Smooth muscle cell (in vitro differentiated cells): ENCODE results near the gene TIMM44. TPM values are rescaled to one million over a fixed set of nuclear protein-coding genes. Genes with fewer than 3 reads are reported as not detected.

Experiments used
- DNase-seq: peaks from one replicate; lab custom pipeline; 2025; ENCODE audit not compliant: unreplicated experiment; lab: John Stamatoyannopoulos, UW
- H2AFZ ChIP-seq: fragments of 200-600 bp; sonication (generic); 2 replicates; pipeline ENCODE4 v1.6.0; 2016; ENCODE audit warnings: antibody characterized with exemption, low read depth, mild to moderate bottlenecking
- H3F3A ChIP-seq: fragments of 200-600 bp; sonication (generic); 2 replicates; pipeline ENCODE4 v1.6.0; 2017; ENCODE audit warnings: antibody characterized with exemption, low read depth
- H3K27ac ChIP-seq: fragments of 200-600 bp; sonication (generic); 2 replicates; pipeline ENCODE4 v1.5.1; 2016; ENCODE audit warnings: low read depth, mild to moderate bottlenecking
- H3K27me3 ChIP-seq: fragments of 200-600 bp; sonication (generic); 2 replicates; pipeline ENCODE4 v1.6.1; 2016; ENCODE audit warnings: low read depth, mild to moderate bottlenecking
- H3K36me3 ChIP-seq: fragments of 200-600 bp; sonication (generic); 2 replicates; pipeline ENCODE4 v1.5.1; 2016; ENCODE audit warnings: low read depth
- H3K4me1 ChIP-seq: fragments of 200-600 bp; sonication (generic); 2 replicates; pipeline ENCODE4 v1.5.1; 2016; ENCODE audit warnings: low read depth
- H3K4me2 ChIP-seq: fragments of 200-600 bp; sonication (generic); 2 replicates; pipeline ENCODE4 v1.6.0; 2016; ENCODE audit warnings: mild to moderate bottlenecking
- H3K4me3 ChIP-seq: fragments of 200-600 bp; sonication (generic); 2 replicates; pipeline ENCODE4 v1.5.1; 2016; ENCODE audit warnings: mild to moderate bottlenecking
- H3K79me2 ChIP-seq: fragments of 200-600 bp; sonication (generic); 2 replicates; pipeline ENCODE4 v1.6.0; 2016; ENCODE audit warnings: low read depth, mild to moderate bottlenecking
- H3K9ac ChIP-seq: fragments of 200-600 bp; sonication (generic); 2 replicates; pipeline ENCODE4 v1.6.0; 2016; ENCODE audit warnings: low read depth
- H3K9me3 ChIP-seq: fragments of 200-600 bp; sonication (generic); replicated peaks from 2 replicates; pipeline ENCODE4 v1.5.1; 2016; ENCODE audit warnings: low read depth
- H4K20me1 ChIP-seq: fragments of 200-600 bp; sonication (generic); 2 replicates; pipeline ENCODE4 v1.6.0; 2016; ENCODE audit warnings: low read depth
- CTCF ChIP-seq: fragments of 200-600 bp; sonication (generic); IDR thresholded peaks from 2 replicates; pipeline ENCODE4 v1.5.1; 2017; ENCODE audit warnings: borderline replicate concordance, mild to moderate bottlenecking, antibody characterized with exemption; ENCODE audit not compliant: insufficient read depth, poor library complexity, severe bottlenecking
- WGBS: methylation state at CpG from one replicate; pipeline ENCODE4 v1.1.7; 2016; ENCODE audit warnings: low lambda C conversion rate; 5-methylcytosine and 5-hydroxymethylcytosine counted together
- polyA plus RNA-seq: library from polyadenylated mRNA; unstranded; fragments of >200 nt; fragmentation: Nextera tagmentation; extraction: Ambion mirVana; gene quantifications from 2 replicates; pipeline ENCODE4 v1.2.1, GENCODE V29; 2016
- total RNA-seq: library from RNA; depleted of rRNA; stranded (reverse); fragments of >200 nt; gene quantifications from 2 replicates; pipeline ENCODE4 v1.2.3, GENCODE V29; 2014

The TIMM44 gene
- total and polyA plus RNA-seq, 2 experiments from 2014 or later = 21.8 to 25.1 TPM

DNA sequence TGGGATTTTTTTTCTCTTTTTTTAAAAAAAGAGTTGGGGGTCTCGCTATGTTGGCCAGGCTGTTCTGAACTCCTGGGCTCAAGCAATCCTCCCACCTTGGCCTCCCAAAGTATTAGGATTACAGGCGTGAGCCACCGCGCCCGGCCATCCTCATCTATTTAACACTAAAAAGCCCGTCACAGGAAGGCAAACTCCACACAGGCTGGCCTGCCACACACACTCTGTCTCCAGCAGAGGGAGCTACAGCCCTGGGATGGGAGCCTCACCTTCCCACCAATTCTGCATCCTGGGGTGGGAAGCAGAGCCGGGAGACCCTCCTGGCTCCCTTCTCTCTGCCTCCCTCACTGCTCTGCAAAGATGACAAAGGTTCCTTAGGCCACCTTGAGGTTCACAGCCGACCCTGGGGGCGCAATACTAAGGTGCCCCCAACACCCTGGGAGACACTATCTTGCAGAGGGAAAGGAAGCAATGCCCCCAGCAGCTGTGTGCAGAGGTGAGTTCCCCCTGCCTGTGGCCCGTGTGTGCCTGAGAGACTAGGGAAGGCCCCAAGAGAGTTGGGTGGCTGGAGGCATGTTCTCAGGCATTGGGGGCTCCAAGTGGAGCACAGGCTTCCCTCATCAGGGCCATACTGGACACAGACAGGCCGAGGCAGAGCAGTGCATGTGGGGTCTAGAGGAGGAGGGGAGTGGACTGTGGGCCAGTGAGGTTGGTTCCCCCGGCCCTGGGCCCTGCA is 27.4 kb upstream of the TIMM44 start:
- whole genome bisulfite sequencing = 77% methylated on average over 9 of the region's 12 CpGs
- peak; percentile 62 for TF ChIP-seq CTCF
- Histone ChIP-seq H3K27me3 (no peaks in the 10 kb centered on the region), H3K79me2 (no peaks in the 10 kb centered on the region), H3K4me1 (no peaks in the 10 kb centered on the region), H3K4me2 (no peak overlapping the region), H3K9ac (no peak overlapping the region), H3K27ac (no peak overlapping the region), H4K20me1 (peaks cover 61% of the 10 kb centered on the region), H3K9me3 (no peaks in the 10 kb centered on the region), H3K36me3 (peaks cover 16% of the 10 kb centered on the region), H3K4me3 (no peak overlapping the region), H2AFZ (no peak overlapping the region), H3F3A (peaks cover 6% of the 10 kb centered on the region)
- DNase-seq = no peak

DNA sequence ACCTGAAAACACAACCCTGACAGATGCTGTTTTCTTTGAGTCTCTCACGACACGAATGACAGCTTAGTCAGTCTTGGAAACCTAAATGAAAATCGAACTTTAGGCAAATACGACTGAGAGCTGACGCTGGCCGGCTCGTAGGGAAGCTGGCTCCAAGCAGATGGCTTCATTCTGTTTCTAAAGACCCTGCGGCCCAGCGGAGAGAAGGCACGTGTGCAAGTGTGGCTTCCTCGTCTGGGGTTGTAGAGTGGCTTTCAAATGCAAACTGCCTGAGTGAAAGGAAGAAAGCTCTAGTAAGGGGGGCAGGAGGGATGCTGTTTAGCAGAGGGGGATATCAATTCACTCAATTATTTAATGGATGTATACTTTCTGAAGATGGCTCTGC is 26.1 kb upstream of the TIMM44 start:
- H3K4me1 ChIP-seq = no peaks in the 10 kb centered on the region
- H4K20me1 ChIP-seq = peaks cover 50% of the 10 kb centered on the region
- no peak for DNase-seq
- H3K4me2 ChIP-seq = no peak overlapping the region
- no peaks in the 10 kb centered on the region for H3K27me3 ChIP-seq
- 94% methylated on average over 11 of the region's 11 CpGs for WGBS
- H3K79me2 ChIP-seq = no peaks in the 10 kb centered on the region
- peaks cover 16% of the 10 kb centered on the region for H3K36me3 ChIP-seq
- no peak overlapping the region for H3K4me3 ChIP-seq
- H3K9ac ChIP-seq = no peak overlapping the region
- H2AFZ ChIP-seq = no peak overlapping the region
- no peak for TF ChIP-seq CTCF
- H3K27ac ChIP-seq = no peak overlapping the region
- no peaks in the 10 kb centered on the region for H3K9me3 ChIP-seq
- H3F3A ChIP-seq = peaks cover 6% of the 10 kb centered on the region

GRCh38 chr19:7968796-7969554 is 25.5 kb upstream of the TIMM44 start:
- Histone ChIP-seq H3K27ac (no peak overlapping the region), H3K79me2 (no peaks in the 10 kb centered on the region), H3K36me3 (peaks cover 16% of the 10 kb centered on the region), H4K20me1 (peaks cover 44% of the 10 kb centered on the region), H2AFZ (no peak overlapping the region), H3K4me2 (no peak overlapping the region), H3K9ac (no peak overlapping the region), H3K4me3 (no peak overlapping the region), H3F3A (peaks cover 6% of the 10 kb centered on the region), H3K27me3 (no peaks in the 10 kb centered on the region), H3K4me1 (no peaks in the 10 kb centered on the region), H3K9me3 (no peaks in the 10 kb centered on the region)
- TF ChIP-seq CTCF = no peak
- 95% methylated on average over 19 of the region's 20 CpGs for WGBS
- no peak for DNase-seq
